ENCODE results near the gene USP48.
"Not testable (repeated sequence)": the region's sequence is repeated elsewhere in the genome, so short reads cannot be mapped to it uniquely, and the experiment has no call there.

The USP48 gene

GRCh38 chr1:21774835-21775549 lies 8.0 kb downstream of the USP48 start:
- no peak for DNase-seq

- DNase-seq: no peak
Measured at GRCh38 chr1:21773585-21773984, 9.4 kb downstream of the USP48 start.

- not testable (repeated sequence) for DNase-seq
Measured at GRCh38 chr1:21771672-21772071, 11.3 kb downstream of the USP48 start.

- DNase-seq: not testable (repeated sequence)
Measured at GRCh38 chr1:21770602-21771001, 12.3 kb downstream of the USP48 start.

- DNase-seq: no peak
Measured at GRCh38 chr1:21770201-21770600, 12.7 kb downstream of the USP48 start.

- not testable (repeated sequence) for DNase-seq
Measured at GRCh38 chr1:21767106-21767505, 15.8 kb downstream of the USP48 start.

GRCh38 chr1:21766210-21766609 lies 16.7 kb downstream of the USP48 start:
- no peak for DNase-seq

- no peak for DNase-seq
Measured at GRCh38 chr1:21764615-21765423, 18.1 kb downstream of the USP48 start.

- DNase-seq: no peak
Measured at GRCh38 chr1:21763694-21764419, 19.1 kb downstream of the USP48 start.

- DNase-seq: no peak
Measured at GRCh38 chr1:21763236-21763635, 19.7 kb downstream of the USP48 start.

GRCh38 chr1:21762022-21762404 lies 20.9 kb downstream of the USP48 start:
- no peak for DNase-seq

GRCh38 chr1:21761052-21761451 lies 21.9 kb downstream of the USP48 start:
- DNase-seq: no peak

- DNase-seq: no peak
Measured at GRCh38 chr1:21759818-21760217, 23.1 kb downstream of the USP48 start.

GRCh38 chr1:21759182-21759581 lies 23.8 kb downstream of the USP48 start:
- no peak for DNase-seq

- DNase-seq: no peak
Measured at GRCh38 chr1:21758614-21759013, 24.3 kb downstream of the USP48 start.

GRCh38 chr1:21756393-21757089 lies 26.4 kb downstream of the USP48 start:
- DNase-seq: no peak

GRCh38 chr1:21755067-21755466 lies 27.9 kb downstream of the USP48 start:
- DNase-seq: no peak

- DNase-seq: no peak
Measured at GRCh38 chr1:21754583-21754982, 28.4 kb downstream of the USP48 start.

GRCh38 chr1:21752186-21752585 lies 30.8 kb downstream of the USP48 start:
- DNase-seq: no peak

GRCh38 chr1:21751281-21751680 lies 31.7 kb downstream of the USP48 start:
- DNase-seq: no peak

- DNase-seq: no peak
Measured at GRCh38 chr1:21750841-21751240, 32.1 kb downstream of the USP48 start.

GRCh38 chr1:21749859-21750468 lies 33.0 kb downstream of the USP48 start:
- DNase-seq: no peak

GRCh38 chr1:21749109-21749508 lies 33.8 kb downstream of the USP48 start:
- no peak for DNase-seq

All from effector CD4-positive, alpha-beta T cell (primary cell).